Astrocyte (in vitro differentiated cells and primary cell): ENCODE results near the gene CLDN4.
"Not testable (repeated sequence)": the region's sequence is repeated elsewhere in the genome, so short reads cannot be mapped to it uniquely, and the experiment has no call there.

Experiments used
- EZH2 ChIP-seq: IDR thresholded peaks from 2 replicates; pipeline ENCODE4 v1.6.1; 2012; ENCODE audit warnings: mild to moderate bottlenecking, low read length, inconsistent platforms; ENCODE audit not compliant: insufficient read depth
- TF ChIP-seq, protein P1 (sequence below): IDR thresholded peaks from 2 replicates; pipeline ENCODE4 v1.5.1; 2011; ENCODE audit warnings: low read depth, mild to moderate bottlenecking, inconsistent platforms, low read length, moderate library complexity; ENCODE audit not compliant: insufficient read depth

DNA sequence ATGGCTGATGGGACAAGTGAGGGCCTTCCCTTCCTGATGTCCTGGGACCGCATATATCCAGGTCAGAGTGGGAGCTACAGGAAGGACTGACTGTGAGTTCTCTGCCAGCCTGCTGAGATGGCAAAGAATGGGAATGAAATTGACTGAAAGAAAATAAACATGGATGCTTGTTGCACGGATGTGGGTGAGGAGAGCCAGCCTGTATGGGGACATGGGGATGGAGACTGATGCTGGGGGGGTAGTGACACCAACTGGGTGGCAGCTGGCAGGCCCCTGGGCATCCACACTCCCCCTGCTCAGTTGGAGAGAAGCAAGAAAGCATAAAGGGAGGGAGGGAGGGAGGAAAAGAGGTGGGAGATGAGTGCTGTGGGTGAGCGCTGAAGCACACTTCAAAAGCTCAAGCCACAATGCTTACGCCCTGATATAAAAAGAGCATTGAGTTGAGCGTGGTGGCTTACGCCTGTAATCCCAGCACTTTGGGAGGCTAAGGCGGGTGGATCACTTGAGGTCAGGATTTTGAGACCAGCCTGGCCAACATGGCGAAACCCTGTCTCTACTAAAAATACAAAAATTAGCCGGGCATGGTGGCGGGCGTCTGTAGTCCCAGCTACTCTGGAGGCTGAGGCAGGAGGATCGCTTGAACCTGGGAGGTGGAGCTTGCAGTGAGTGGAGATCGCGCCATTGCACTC, 9.1 kb upstream of the CLDN4 start:
- not testable (repeated sequence) for TF ChIP-seq EZH2
- TF ChIP-seq, protein P1, sequence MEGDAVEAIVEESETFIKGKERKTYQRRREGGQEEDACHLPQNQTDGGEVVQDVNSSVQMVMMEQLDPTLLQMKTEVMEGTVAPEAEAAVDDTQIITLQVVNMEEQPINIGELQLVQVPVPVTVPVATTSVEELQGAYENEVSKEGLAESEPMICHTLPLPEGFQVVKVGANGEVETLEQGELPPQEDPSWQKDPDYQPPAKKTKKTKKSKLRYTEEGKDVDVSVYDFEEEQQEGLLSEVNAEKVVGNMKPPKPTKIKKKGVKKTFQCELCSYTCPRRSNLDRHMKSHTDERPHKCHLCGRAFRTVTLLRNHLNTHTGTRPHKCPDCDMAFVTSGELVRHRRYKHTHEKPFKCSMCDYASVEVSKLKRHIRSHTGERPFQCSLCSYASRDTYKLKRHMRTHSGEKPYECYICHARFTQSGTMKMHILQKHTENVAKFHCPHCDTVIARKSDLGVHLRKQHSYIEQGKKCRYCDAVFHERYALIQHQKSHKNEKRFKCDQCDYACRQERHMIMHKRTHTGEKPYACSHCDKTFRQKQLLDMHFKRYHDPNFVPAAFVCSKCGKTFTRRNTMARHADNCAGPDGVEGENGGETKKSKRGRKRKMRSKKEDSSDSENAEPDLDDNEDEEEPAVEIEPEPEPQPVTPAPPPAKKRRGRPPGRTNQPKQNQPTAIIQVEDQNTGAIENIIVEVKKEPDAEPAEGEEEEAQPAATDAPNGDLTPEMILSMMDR, result not testable (repeated sequence)
